Measurements from ENCODE around the gene POLR3H. TPM values are rescaled to one million over a fixed set of nuclear protein-coding genes. Genes with fewer than 3 reads are reported as not detected.

The POLR3H gene
- total and polyA plus RNA-seq, 2 experiments from 2014 or later, result 19.0 to 26.5 TPM

DNA sequence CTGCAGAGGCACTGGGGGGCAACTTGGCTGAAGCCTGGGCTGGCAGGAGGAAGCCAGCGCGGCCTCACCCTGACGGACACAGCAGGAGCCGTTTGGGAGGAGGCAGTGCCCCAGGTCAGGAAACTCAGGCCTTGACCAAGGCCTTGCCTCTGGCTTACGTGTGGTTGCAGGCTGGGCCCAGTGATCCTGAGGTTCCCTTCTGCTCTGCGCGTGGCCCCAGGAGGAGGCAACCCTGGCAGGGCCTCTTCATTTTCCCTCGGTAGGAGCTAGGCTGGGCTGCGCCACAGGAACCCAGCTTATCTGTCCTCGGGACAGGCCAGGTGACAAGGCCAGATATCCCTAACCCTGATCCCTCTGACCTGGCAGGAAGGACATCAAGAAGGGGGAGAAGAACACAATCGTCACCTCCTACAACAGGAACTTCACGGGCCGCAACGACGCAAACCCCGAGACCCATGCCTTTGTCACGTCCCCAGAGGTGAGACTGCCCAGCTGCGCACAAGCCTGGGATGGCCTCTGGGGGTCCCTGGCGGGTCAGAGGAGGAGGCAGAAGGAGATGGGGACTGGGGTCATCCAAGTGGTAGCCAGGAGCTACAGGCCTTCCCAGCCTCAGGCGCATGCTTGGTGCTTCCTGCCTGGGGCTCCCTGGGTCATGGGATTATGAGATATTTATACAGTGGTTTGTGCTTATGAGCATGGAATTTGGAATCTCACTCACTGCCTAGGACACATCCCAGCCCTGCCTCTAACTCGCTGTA, 20.6 kb downstream of the POLR3H start:
- no peak for TF ChIP-seq ZNF114 (CRISPR knock-in tag; IDR thresholded peaks at IDR 0.05)
- no peak for TF ChIP-seq STAT1 (IDR thresholded peaks at IDR 0.05; ENCODE audit: unreplicated experiment)
- TF ChIP-seq EZH2 (IDR thresholded peaks at IDR 0.05; ENCODE audit: low read depth, unreplicated experiment), result no peak
- TF ChIP-seq NANOG (IDR thresholded peaks at IDR 0.05; ENCODE audit: borderline replicate concordance), result no peak
- TF ChIP-seq, protein P1, sequence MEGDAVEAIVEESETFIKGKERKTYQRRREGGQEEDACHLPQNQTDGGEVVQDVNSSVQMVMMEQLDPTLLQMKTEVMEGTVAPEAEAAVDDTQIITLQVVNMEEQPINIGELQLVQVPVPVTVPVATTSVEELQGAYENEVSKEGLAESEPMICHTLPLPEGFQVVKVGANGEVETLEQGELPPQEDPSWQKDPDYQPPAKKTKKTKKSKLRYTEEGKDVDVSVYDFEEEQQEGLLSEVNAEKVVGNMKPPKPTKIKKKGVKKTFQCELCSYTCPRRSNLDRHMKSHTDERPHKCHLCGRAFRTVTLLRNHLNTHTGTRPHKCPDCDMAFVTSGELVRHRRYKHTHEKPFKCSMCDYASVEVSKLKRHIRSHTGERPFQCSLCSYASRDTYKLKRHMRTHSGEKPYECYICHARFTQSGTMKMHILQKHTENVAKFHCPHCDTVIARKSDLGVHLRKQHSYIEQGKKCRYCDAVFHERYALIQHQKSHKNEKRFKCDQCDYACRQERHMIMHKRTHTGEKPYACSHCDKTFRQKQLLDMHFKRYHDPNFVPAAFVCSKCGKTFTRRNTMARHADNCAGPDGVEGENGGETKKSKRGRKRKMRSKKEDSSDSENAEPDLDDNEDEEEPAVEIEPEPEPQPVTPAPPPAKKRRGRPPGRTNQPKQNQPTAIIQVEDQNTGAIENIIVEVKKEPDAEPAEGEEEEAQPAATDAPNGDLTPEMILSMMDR (conservative IDR thresholded peaks at IDR 0.05; ENCODE audit: low read depth in 2 of 2), result peak; percentile 32 to 44
- TF ChIP-seq ZNF331 (CRISPR knock-in tag; IDR thresholded peaks at IDR 0.05; ENCODE audit: low read depth), result no peak
- H3K36me3 Mint-ChIP-seq (ENCODE audit: low read depth), result peaks cover 43% of the 10 kb centered on the region
- Histone ChIP-seq H3F3A (replicated peaks; ENCODE audit: low read depth) (peaks cover 30% of the 10 kb centered on the region), H3K27ac (ENCODE audit: low read depth) (peak overlapping the region; percentile 74), H3K79me2 (replicated peaks; ENCODE audit: insufficient read depth) (no peaks in the 10 kb centered on the region), H3K27me3 (ENCODE audit: insufficient read depth) (no peaks in the 10 kb centered on the region), H3K4me3 (no peak overlapping the region), H3K36me3 (ENCODE audit: insufficient read depth) (peaks cover 8% of the 10 kb centered on the region; the same call in 1 of the 2 replicates), H4K20me1 (replicated peaks; ENCODE audit: insufficient read depth) (peaks cover 8% of the 10 kb centered on the region), H3K9me2 (ENCODE audit: insufficient read depth) (no peaks in the 10 kb centered on the region), H3K4me2 (no peak overlapping the region), H3K4me1 (ENCODE audit: insufficient read depth) (no peaks in the 10 kb centered on the region), H2AFZ (no peak overlapping the region)
- H3K4me1 Mint-ChIP-seq, result no peaks in the 10 kb centered on the region; the same call in 2 of the 3 replicates
- H3K27ac Mint-ChIP-seq, result peak overlapping the region; percentile 80; the same call in 1 of the 2 replicates
- ATAC-seq (peak; percentile 49), DNase-seq (ENCODE audit: low spot score) (peak; percentile 66)
- H3K4me3 Mint-ChIP-seq, result no peak overlapping the region
- H3K9me3 Mint-ChIP-seq, result no peaks in the 10 kb centered on the region
- H3K27me3 Mint-ChIP-seq (ENCODE audit: insufficient read depth, low read depth, poor library complexity), result peaks cover 39% of the 10 kb centered on the region

DNA sequence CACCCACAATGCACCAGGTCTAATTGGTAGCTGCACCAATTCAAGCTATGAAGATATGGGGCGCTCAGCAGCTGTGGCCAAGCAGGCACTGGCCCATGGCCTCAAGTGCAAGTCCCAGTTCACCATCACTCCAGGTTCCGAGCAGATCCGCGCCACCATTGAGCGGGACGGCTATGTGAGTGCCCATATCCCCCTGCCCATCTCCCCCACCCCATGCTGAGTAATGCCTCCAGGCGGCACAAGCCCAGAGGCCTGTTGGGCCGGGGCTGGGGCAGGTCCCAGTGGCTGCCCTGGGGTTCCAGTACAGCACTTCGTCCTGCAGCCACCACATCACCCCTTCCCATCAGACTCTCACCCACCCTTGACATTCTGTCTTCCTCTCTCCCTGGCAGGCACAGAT, 21.5 kb downstream of the POLR3H start:
- no peaks in the 10 kb centered on the region for H3K27me3 ChIP-seq (ENCODE audit: insufficient read depth)
- no peaks in the 10 kb centered on the region for H3K9me2 ChIP-seq (ENCODE audit: insufficient read depth)
- peaks cover 37% of the 10 kb centered on the region for H3F3A ChIP-seq (replicated peaks; ENCODE audit: low read depth)
- Mint-ChIP-seq H3K27ac (no peak overlapping the region; the same call in 1 of the 2 replicates), H3K27me3 (ENCODE audit: insufficient read depth, low read depth, poor library complexity) (peaks cover 38% of the 10 kb centered on the region), H3K36me3 (ENCODE audit: low read depth) (peaks cover 38% of the 10 kb centered on the region), H3K9me3 (no peaks in the 10 kb centered on the region), H3K4me3 (no peak overlapping the region), H3K4me1 (no peaks in the 10 kb centered on the region; the same call in 2 of the 3 replicates)
- H3K4me2 ChIP-seq, result no peak overlapping the region
- no peaks in the 10 kb centered on the region for H3K79me2 ChIP-seq (replicated peaks; ENCODE audit: insufficient read depth)
- H3K4me3 ChIP-seq, result no peak overlapping the region
- peaks cover 8% of the 10 kb centered on the region for H4K20me1 ChIP-seq (replicated peaks; ENCODE audit: insufficient read depth)
- no peak overlapping the region for H2AFZ ChIP-seq
- no peaks in the 10 kb centered on the region for H3K4me1 ChIP-seq (ENCODE audit: insufficient read depth)
- DNase-seq (ENCODE audit: low spot score) (no peak), ATAC-seq (no peak)
- peaks cover 6% of the 10 kb centered on the region; the same call in 1 of the 2 replicates for H3K36me3 ChIP-seq (ENCODE audit: insufficient read depth)
- no peak overlapping the region for H3K27ac ChIP-seq (ENCODE audit: low read depth)
- no peak for TF ChIP-seq EZH2 (IDR thresholded peaks at IDR 0.05; ENCODE audit: low read depth, unreplicated experiment)
- TF ChIP-seq, protein P2, sequence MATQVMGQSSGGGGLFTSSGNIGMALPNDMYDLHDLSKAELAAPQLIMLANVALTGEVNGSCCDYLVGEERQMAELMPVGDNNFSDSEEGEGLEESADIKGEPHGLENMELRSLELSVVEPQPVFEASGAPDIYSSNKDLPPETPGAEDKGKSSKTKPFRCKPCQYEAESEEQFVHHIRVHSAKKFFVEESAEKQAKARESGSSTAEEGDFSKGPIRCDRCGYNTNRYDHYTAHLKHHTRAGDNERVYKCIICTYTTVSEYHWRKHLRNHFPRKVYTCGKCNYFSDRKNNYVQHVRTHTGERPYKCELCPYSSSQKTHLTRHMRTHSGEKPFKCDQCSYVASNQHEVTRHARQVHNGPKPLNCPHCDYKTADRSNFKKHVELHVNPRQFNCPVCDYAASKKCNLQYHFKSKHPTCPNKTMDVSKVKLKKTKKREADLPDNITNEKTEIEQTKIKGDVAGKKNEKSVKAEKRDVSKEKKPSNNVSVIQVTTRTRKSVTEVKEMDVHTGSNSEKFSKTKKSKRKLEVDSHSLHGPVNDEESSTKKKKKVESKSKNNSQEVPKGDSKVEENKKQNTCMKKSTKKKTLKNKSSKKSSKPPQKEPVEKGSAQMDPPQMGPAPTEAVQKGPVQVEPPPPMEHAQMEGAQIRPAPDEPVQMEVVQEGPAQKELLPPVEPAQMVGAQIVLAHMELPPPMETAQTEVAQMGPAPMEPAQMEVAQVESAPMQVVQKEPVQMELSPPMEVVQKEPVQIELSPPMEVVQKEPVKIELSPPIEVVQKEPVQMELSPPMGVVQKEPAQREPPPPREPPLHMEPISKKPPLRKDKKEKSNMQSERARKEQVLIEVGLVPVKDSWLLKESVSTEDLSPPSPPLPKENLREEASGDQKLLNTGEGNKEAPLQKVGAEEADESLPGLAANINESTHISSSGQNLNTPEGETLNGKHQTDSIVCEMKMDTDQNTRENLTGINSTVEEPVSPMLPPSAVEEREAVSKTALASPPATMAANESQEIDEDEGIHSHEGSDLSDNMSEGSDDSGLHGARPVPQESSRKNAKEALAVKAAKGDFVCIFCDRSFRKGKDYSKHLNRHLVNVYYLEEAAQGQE (IDR thresholded peaks at IDR 0.05; ENCODE audit: unreplicated experiment), result no peak
- TF ChIP-seq, protein P3, sequence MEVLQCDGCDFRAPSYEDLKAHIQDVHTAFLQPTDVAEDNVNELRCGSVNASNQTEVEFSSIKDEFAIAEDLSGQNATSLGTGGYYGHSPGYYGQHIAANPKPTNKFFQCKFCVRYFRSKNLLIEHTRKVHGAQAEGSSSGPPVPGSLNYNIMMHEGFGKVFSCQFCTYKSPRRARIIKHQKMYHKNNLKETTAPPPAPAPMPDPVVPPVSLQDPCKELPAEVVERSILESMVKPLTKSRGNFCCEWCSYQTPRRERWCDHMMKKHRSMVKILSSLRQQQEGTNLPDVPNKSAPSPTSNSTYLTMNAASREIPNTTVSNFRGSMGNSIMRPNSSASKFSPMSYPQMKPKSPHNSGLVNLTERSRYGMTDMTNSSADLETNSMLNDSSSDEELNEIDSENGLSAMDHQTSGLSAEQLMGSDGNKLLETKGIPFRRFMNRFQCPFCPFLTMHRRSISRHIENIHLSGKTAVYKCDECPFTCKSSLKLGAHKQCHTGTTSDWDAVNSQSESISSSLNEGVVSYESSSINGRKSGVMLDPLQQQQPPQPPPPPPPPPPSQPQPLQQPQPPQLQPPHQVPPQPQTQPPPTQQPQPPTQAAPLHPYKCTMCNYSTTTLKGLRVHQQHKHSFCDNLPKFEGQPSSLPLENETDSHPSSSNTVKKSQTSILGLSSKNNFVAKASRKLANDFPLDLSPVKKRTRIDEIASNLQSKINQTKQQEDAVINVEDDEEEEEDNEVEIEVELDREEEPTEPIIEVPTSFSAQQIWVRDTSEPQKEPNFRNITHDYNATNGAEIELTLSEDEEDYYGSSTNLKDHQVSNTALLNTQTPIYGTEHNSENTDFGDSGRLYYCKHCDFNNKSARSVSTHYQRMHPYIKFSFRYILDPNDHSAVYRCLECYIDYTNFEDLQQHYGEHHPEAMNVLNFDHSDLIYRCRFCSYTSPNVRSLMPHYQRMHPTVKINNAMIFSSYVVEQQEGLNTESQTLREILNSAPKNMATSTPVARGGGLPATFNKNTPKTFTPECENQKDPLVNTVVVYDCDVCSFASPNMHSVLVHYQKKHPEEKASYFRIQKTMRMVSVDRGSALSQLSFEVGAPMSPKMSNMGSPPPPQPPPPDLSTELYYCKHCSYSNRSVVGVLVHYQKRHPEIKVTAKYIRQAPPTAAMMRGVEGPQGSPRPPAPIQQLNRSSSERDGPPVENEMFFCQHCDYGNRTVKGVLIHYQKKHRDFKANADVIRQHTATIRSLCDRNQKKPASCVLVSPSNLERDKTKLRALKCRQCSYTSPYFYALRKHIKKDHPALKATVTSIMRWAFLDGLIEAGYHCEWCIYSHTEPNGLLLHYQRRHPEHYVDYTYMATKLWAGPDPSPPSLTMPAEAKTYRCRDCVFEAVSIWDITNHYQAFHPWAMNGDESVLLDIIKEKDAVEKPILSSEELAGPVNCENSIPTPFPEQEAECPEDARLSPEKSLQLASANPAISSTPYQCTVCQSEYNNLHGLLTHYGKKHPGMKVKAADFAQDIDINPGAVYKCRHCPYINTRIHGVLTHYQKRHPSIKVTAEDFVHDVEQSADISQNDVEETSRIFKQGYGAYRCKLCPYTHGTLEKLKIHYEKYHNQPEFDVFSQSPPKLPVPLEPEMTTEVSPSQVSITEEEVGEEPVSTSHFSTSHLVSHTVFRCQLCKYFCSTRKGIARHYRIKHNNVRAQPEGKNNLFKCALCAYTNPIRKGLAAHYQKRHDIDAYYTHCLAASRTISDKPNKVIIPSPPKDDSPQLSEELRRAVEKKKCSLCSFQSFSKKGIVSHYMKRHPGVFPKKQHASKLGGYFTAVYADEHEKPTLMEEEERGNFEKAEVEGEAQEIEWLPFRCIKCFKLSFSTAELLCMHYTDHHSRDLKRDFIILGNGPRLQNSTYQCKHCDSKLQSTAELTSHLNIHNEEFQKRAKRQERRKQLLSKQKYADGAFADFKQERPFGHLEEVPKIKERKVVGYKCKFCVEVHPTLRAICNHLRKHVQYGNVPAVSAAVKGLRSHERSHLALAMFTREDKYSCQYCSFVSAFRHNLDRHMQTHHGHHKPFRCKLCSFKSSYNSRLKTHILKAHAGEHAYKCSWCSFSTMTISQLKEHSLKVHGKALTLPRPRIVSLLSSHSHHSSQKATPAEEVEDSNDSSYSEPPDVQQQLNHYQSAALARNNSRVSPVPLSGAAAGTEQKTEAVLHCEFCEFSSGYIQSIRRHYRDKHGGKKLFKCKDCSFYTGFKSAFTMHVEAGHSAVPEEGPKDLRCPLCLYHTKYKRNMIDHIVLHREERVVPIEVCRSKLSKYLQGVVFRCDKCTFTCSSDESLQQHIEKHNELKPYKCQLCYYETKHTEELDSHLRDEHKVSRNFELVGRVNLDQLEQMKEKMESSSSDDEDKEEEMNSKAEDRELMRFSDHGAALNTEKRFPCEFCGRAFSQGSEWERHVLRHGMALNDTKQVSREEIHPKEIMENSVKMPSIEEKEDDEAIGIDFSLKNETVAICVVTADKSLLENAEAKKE (CRISPR knock-in tag; IDR thresholded peaks at IDR 0.05), result no peak
- TF ChIP-seq EZH2phosphoT487 (IDR thresholded peaks at IDR 0.05; ENCODE audit: unreplicated experiment), result no peak
- TF ChIP-seq ZNF114 (CRISPR knock-in tag; IDR thresholded peaks at IDR 0.05), result no peak
